GM12878 (cell line): Measurements from ENCODE around the gene COPZ1. TPM values are rescaled to one million over a fixed set of nuclear protein-coding genes. Genes with fewer than 3 reads are reported as not detected.
A peak's percentile ranks its signal among the peaks of the same experiment; 100 is the strongest.

Source experiments
- ATAC-seq: fragments of 200-7000 bp; cut with Tn5 transposase; 3 replicates; pipeline ENCODE4 v1.9.1; 2020; ENCODE audit warnings: mild to moderate bottlenecking, moderate library complexity
- BruUV-seq: library from RNA; stranded (reverse); fragments of 400-500 nt; replicated peaks from 2 replicates; lab custom pipeline; 2021; lab: Mats Ljungman, UMichigan
- CTCF ChIA-PET: fragments of 300-600 bp; sonication (Branson Sonifier 250); formaldehyde crosslinking; extraction: SDS; loops from one replicate; lab custom pipeline; 2021; ENCODE audit warnings: inconsistent platforms; lab: Yijun Ruan, JAX
- POLR2A ChIA-PET: fragments of 350-600 bp; formaldehyde crosslinking; extraction: SDS; loops from one replicate; lab custom pipeline; 2021; ENCODE audit warnings: inconsistent platforms; lab: Charles Lee
- RAD21 ChIA-PET: fragments of 300-600 bp; sonication (Branson Sonifier 250); formaldehyde crosslinking; loops from one replicate; lab custom pipeline; 2023; ENCODE audit warnings: antibody characterized with exemption; ENCODE audit not compliant: unreplicated experiment; lab: Charles Lee
- SMC1A ChIA-PET: fragments of 300-600 bp; sonication (Branson Sonifier 250); formaldehyde crosslinking; loops from one replicate; lab custom pipeline; 2023; ENCODE audit not compliant: unreplicated experiment, uncharacterized antibody; lab: Charles Lee
- DNase-seq: peaks from one replicate; pipeline ENCODE4 v3.0.0-alpha.2; 2011; ENCODE audit warnings: low read depth, low spot score
- FAIRE-seq: peaks from 3 replicates; lab custom pipeline; 2011; peaks lifted over from hg19 to GRCh38; lab: Jason Lieb, UNC
- H2AFZ ChIP-seq: 2 replicates; pipeline ENCODE4 v1.6.0; 2011; ENCODE audit warnings: low read depth, low read length, control low read depth; ENCODE audit not compliant: control insufficient read depth
- H3K27ac ChIP-seq: 2 replicates; pipeline ENCODE4 v1.5.1; 2011; ENCODE audit warnings: control low read depth; ENCODE audit not compliant: control insufficient read depth, insufficient read depth
- H3K27me3 ChIP-seq, 2 experiments: replicated peaks in 1 of 2; 2 replicates each; pipeline versions ENCODE4 v1.6.0 to v1.6.1; 2011; ENCODE audit warnings: low read length in 1 of 2; ENCODE audit not compliant: control insufficient read depth in 2 of 2, insufficient read depth in 2 of 2
- H3K36me3 ChIP-seq, 2 experiments: 2 replicates each; pipeline ENCODE4 v1.5.1; 2011; ENCODE audit warnings: low read length in 1 of 2; ENCODE audit not compliant: control insufficient read depth in 2 of 2, insufficient read depth in 2 of 2
- H3K4me1 ChIP-seq: 2 replicates; pipeline ENCODE4 v1.6.1; 2011; ENCODE audit warnings: mild to moderate bottlenecking, low read length, moderate library complexity, mixed read lengths; ENCODE audit not compliant: control insufficient read depth, insufficient read depth
- H3K4me2 ChIP-seq: 2 replicates; pipeline ENCODE4 v1.6.0; 2011; ENCODE audit warnings: control low read depth; ENCODE audit not compliant: control insufficient read depth, insufficient read depth
- H3K4me3 ChIP-seq: fragments of 200-600 bp; sonication (generic); 2 replicates; pipeline ENCODE4 v1.5.1; 2016
- H3K79me2 ChIP-seq: 2 replicates; pipeline ENCODE4 v1.6.0; 2011; ENCODE audit warnings: low read length; ENCODE audit not compliant: control insufficient read depth, insufficient read depth
- H3K9ac ChIP-seq: 2 replicates; pipeline ENCODE4 v1.8.0; 2011; ENCODE audit warnings: low read length, control low read depth, mixed read lengths; ENCODE audit not compliant: control insufficient read depth, insufficient read depth
- H3K9me3 ChIP-seq: replicated peaks from 3 replicates; pipeline ENCODE4 v1.5.1; 2011; ENCODE audit warnings: mild to moderate bottlenecking, low read length; ENCODE audit not compliant: control insufficient read depth, insufficient read depth
- H4K20me1 ChIP-seq: 2 replicates; pipeline ENCODE4 v1.6.0; 2011; ENCODE audit not compliant: control insufficient read depth, insufficient read depth
- BACH1 ChIP-seq: fragments of 450-650 bp; IDR thresholded peaks from 2 replicates; pipeline ENCODE4 v1.6.1; 2017; ENCODE audit warnings: mild to moderate bottlenecking, borderline replicate concordance
- BCL11A ChIP-seq: IDR thresholded peaks from 2 replicates; pipeline ENCODE4 v1.6.1; 2011; ENCODE audit warnings: low read depth, low read length
- EED ChIP-seq: sonication (generic); IDR thresholded peaks from 2 replicates; pipeline ENCODE4 v1.6.1; 2016; ENCODE audit warnings: antibody characterized with exemption, low read depth
- IKZF1 ChIP-seq: fragments of 450-650 bp; conservative IDR thresholded peaks from 2 replicates; pipeline ENCODE4 v1.6.1; 2017; ENCODE audit warnings: antibody characterized with exemption, mild to moderate bottlenecking
- IKZF2 ChIP-seq, 2 experiments: fragments of 450-650 bp; IDR thresholded peaks; 2 replicates each; pipeline ENCODE4 v1.6.1; 2017; ENCODE audit warnings: mild to moderate bottlenecking in 2 of 2, moderate library complexity in 2 of 2
- MEF2B ChIP-seq: fragments of 450-650 bp; IDR thresholded peaks from 2 replicates; pipeline ENCODE4 v1.6.1; 2018; ENCODE audit warnings: mild to moderate bottlenecking, moderate library complexity; ENCODE audit not compliant: partially characterized antibody, poor library complexity, severe bottlenecking
- MTA3 ChIP-seq: IDR thresholded peaks from 2 replicates; pipeline ENCODE4 v1.6.1; 2012; ENCODE audit warnings: low read length, inconsistent platforms, borderline replicate concordance
- NFXL1 ChIP-seq: fragments of 450-650 bp; IDR thresholded peaks from 2 replicates; pipeline ENCODE4 v1.6.1; 2017; ENCODE audit warnings: antibody characterized with exemption, mild to moderate bottlenecking, borderline replicate concordance
- NR2C1 ChIP-seq: fragments of 450-650 bp; IDR thresholded peaks from 2 replicates; pipeline ENCODE4 v1.6.1; 2017; ENCODE audit warnings: antibody characterized with exemption, mild to moderate bottlenecking, moderate library complexity
- PAX5 ChIP-seq: IDR thresholded peaks from 2 replicates; pipeline ENCODE4 v1.6.1; 2011; ENCODE audit warnings: low read depth, low read length, borderline replicate concordance
- RELB ChIP-seq: fragments of 450-650 bp; IDR thresholded peaks from 2 replicates; pipeline ENCODE4 v1.6.1; 2017; ENCODE audit warnings: low read depth, mild to moderate bottlenecking, moderate library complexity
- SIN3A ChIP-seq: IDR thresholded peaks from 2 replicates; pipeline ENCODE4 v1.6.1; 2012; ENCODE audit warnings: low read depth, low read length, improper control_type of control experiment
- TARDBP ChIP-seq: IDR thresholded peaks from 2 replicates; pipeline ENCODE4 v1.6.1; 2016; ENCODE audit warnings: borderline replicate concordance
- USF1 ChIP-seq: IDR thresholded peaks from 2 replicates; pipeline ENCODE4 v1.6.1; 2011; ENCODE audit warnings: borderline replicate concordance, low read depth, mild to moderate bottlenecking, moderate library complexity, mixed read lengths, low read length; ENCODE audit not compliant: insufficient read depth; ENCODE audit errors: extremely low read length
- ZBTB40 ChIP-seq: fragments of 450-650 bp; IDR thresholded peaks from 2 replicates; pipeline ENCODE4 v1.6.1; 2016; ENCODE audit warnings: mild to moderate bottlenecking, moderate library complexity, borderline replicate concordance
- WGBS: methylation state at CpG from one replicate; pipeline ENCODE4 v1.1.6; 2016; ENCODE audit warnings: low lambda C conversion rate; ENCODE audit not compliant: insufficient replicate concordance, insufficient coverage; ENCODE audit errors: missing lambda C conversion rate; 5-methylcytosine and 5-hydroxymethylcytosine counted together
- in situ Hi-C: fragments of 300-500 bp; cut with MboI; formaldehyde crosslinking; loops from 9 replicates; pipeline ENCODE4 v1.14.3; 2018; ENCODE audit warnings: mixed read lengths
- intact Hi-C: fragments of 100-400 bp; cut with micrococcal nuclease; formaldehyde crosslinking; loops from one replicate; pipeline ENCODE4 v1.14.2; 2022; ENCODE audit not compliant: unreplicated experiment
- polyA plus RNA-seq, 11 experiments: library from polyadenylated mRNA; depleted of rRNA in 4 of 11; unstranded in 6 of 11; stranded (reverse) in 5 of 11; fragments of >200 nt; fragmentation: Nextera tagmentation in 4 of 11; fragmentation: Illumina TruSeq in 1 of 11; extraction: Ambion mirVana in 4 of 11; extraction: Trizol in 1 of 11; gene quantifications; 1 replicate in 1 of 11; 2 replicates in 10 of 11; pipeline versions ENCODE4 v1.2.1 to v1.2.3, GENCODE V29; 2011 to 2016; ENCODE audit warnings: inconsistent platforms in 2 of 11, missing spikeins in 2 of 11, low read depth in 1 of 11
- total RNA-seq, 4 experiments: library from RNA; depleted of rRNA in 3 of 4; stranded (reverse); fragments of >200 nt in 3 of 4; fragmentation: Illumina TruSeq in 1 of 4; extraction: Trizol in 1 of 4; gene quantifications; 2 replicates each; pipeline versions ENCODE4 v1.2.1 to v1.2.3, GENCODE V29; 2013 to 2021
- TF ChIP-seq, protein P1 (sequence below): fragments of 450-650 bp; IDR thresholded peaks from 2 replicates; pipeline ENCODE4 v1.6.1; 2016; ENCODE audit warnings: mild to moderate bottlenecking

Gene COPZ1
- total and polyA plus RNA-seq, 10 of the 15 experiments (the other 5 are each of a cell fraction or from before 2014, with no cell fraction given) = 112 to 378 (median 184) TPM

- RAD21 ChIA-PET = interaction anchor here (0.6 to 2.7 kb wide), 6 partner anchors 15 to 60 kb away, joined by 3 to 9 read pairs (median 4); partner anchors contain the start of gene COPZ1
- H3K9ac ChIP-seq = peak within 1 kb of the TSS; percentile 57; the same call in 1 of the 2 replicates
- peak within 1 kb of the TSS; percentile 45; the same call in 1 of the 2 replicates for H3K4me3 ChIP-seq
- POLR2A ChIA-PET = interaction anchor here (1.1 to 1.4 kb wide), 3 partner anchors 11 to 105 kb away, joined by 3 to 7 read pairs (median 3); partner anchors contain the start of gene CBX5
- H2AFZ ChIP-seq = peak within 1 kb of the TSS; percentile 56
- in situ Hi-C loops = no loop called here
- SMC1A ChIA-PET = interaction anchor here (0.7 to 1.3 kb wide), 6 partner anchors 9 to 126 kb away, joined by 3 to 6 read pairs (median 3); no protein-coding TSS in a partner anchor
- no peaks in the 10 kb centered on the region for H4K20me1 ChIP-seq
- WGBS = 33% methylated on average over 1 of the region's 1 CpG
- peaks cover 14% of the 10 kb centered on the region for H3K4me1 ChIP-seq
- intact Hi-C loops = no loop called here
- no peaks in the 10 kb centered on the region for H3K79me2 ChIP-seq
- CTCF ChIA-PET = interaction anchor here (0.9 to 4.5 kb wide), 15 partner anchors 9 to 361 kb away, joined by 3 to 33 read pairs (median 6); partner anchors contain the start of genes COPZ1 and NCKAP1L
- H3K4me2 ChIP-seq = peak within 1 kb of the TSS; percentile 79
- FAIRE-seq (no peak), ATAC-seq (peak; percentile 77), DNase-seq (no peak)
- H3K9me3 ChIP-seq = no peaks in the 10 kb centered on the region
- no TSS peak for BruUV-seq
- H3K36me3 ChIP-seq = no peaks in the 10 kb centered on the region
- peak within 1 kb of the TSS; percentile 71 for H3K27ac ChIP-seq
- H3K27me3 ChIP-seq = no peaks in the 10 kb centered on the region
- no peak for TF ChIP-seq TARDBP
- peak; percentile 71 for TF ChIP-seq IKZF1
- TF ChIP-seq BCL11A = no peak
- no peak for TF ChIP-seq PAX5
- TF ChIP-seq EED = peak; percentile 68
- no peak for TF ChIP-seq SIN3A
- TF ChIP-seq NR2C1 = no peak
- TF ChIP-seq IKZF2 (IDR thresholded peaks at IDR 0.05) = peak; percentile 67 to 75
- TF ChIP-seq NFXL1 = no peak
- TF ChIP-seq MTA3 = no peak
- TF ChIP-seq MEF2B = peak; percentile 24
- TF ChIP-seq, protein P1, sequence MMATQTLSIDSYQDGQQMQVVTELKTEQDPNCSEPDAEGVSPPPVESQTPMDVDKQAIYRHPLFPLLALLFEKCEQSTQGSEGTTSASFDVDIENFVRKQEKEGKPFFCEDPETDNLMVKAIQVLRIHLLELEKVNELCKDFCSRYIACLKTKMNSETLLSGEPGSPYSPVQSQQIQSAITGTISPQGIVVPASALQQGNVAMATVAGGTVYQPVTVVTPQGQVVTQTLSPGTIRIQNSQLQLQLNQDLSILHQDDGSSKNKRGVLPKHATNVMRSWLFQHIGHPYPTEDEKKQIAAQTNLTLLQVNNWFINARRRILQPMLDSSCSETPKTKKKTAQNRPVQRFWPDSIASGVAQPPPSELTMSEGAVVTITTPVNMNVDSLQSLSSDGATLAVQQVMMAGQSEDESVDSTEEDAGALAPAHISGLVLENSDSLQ = no peak
- no peak for TF ChIP-seq ZBTB40
- TF ChIP-seq USF1 = no peak
- TF ChIP-seq RELB = 0 out of 2 replicates have a peak, but pooled peaks have one; percentile 14
- 0 out of 2 replicates have a peak, but pooled peaks have one; percentile 27 for TF ChIP-seq BACH1
Measured at GRCh38 chr12:54384591-54385041, 59.7 kb downstream of the COPZ1 start, which contains the start of gene ZNF385A. ZNF385A (minus strand) TSS chr12:54384733; CDS start chr12:54384514, 219 bp downstream.
